RWPE2 (cell line): ENCODE measurements around the gene CDCA3.
"Not testable (repeated sequence)": the region's sequence is repeated elsewhere in the genome, so short reads cannot be mapped to it uniquely, and the experiment has no call there.

Experiments
- ATAC-seq: fragments of 200-7000 bp; cut with Tn5 transposase; 3 replicates; pipeline ENCODE4 v1.9.1; 2021; ENCODE audit warnings: low read depth
- DNase-seq: peaks from one replicate; pipeline ENCODE4 v3.0.0-alpha.2; 2020; ENCODE audit warnings: low spot score
- H3K27ac ChIP-seq: fragments of 450-650 bp; 2 replicates; pipeline ENCODE4 v1.5.1; 2017; ENCODE audit warnings: mild to moderate bottlenecking; ENCODE audit not compliant: poor library complexity, severe bottlenecking
- H3K27me3 ChIP-seq: fragments of 250-450 bp; sonication (Bioruptor Pico); 2 replicates; pipeline ENCODE4 v1.5.1; 2021; ENCODE audit warnings: mild to moderate bottlenecking, moderate library complexity; ENCODE audit not compliant: insufficient read depth, poor library complexity, severe bottlenecking
- H3K36me3 ChIP-seq: fragments of 250-450 bp; sonication (Bioruptor Pico); 2 replicates; pipeline ENCODE4 v1.5.1; 2020; ENCODE audit warnings: low read depth, mild to moderate bottlenecking, moderate library complexity
- H3K4me1 ChIP-seq: fragments of 250-450 bp; sonication (Bioruptor Pico); 2 replicates; pipeline ENCODE4 v1.5.1; 2021; ENCODE audit warnings: mild to moderate bottlenecking, moderate library complexity; ENCODE audit not compliant: insufficient read depth, poor library complexity, severe bottlenecking
- H3K4me3 ChIP-seq: fragments of 250-450 bp; sonication (Bioruptor Pico); 2 replicates; pipeline ENCODE4 v1.5.1; 2021; ENCODE audit warnings: mild to moderate bottlenecking, moderate library complexity; ENCODE audit not compliant: severe bottlenecking
- H3K9me3 ChIP-seq: fragments of 250-450 bp; sonication (Bioruptor Pico); 2 replicates; pipeline ENCODE4 v1.5.1; 2021; ENCODE audit warnings: mild to moderate bottlenecking, moderate library complexity; ENCODE audit not compliant: severe bottlenecking
- TF ChIP-seq, protein P1 (sequence below): fragments of 450-650 bp; IDR thresholded peaks from one replicate; pipeline ENCODE4 v1.5.1; 2017; ENCODE audit warnings: mild to moderate bottlenecking, moderate library complexity; ENCODE audit not compliant: poor library complexity, severe bottlenecking

The CDCA3 gene

DNA sequence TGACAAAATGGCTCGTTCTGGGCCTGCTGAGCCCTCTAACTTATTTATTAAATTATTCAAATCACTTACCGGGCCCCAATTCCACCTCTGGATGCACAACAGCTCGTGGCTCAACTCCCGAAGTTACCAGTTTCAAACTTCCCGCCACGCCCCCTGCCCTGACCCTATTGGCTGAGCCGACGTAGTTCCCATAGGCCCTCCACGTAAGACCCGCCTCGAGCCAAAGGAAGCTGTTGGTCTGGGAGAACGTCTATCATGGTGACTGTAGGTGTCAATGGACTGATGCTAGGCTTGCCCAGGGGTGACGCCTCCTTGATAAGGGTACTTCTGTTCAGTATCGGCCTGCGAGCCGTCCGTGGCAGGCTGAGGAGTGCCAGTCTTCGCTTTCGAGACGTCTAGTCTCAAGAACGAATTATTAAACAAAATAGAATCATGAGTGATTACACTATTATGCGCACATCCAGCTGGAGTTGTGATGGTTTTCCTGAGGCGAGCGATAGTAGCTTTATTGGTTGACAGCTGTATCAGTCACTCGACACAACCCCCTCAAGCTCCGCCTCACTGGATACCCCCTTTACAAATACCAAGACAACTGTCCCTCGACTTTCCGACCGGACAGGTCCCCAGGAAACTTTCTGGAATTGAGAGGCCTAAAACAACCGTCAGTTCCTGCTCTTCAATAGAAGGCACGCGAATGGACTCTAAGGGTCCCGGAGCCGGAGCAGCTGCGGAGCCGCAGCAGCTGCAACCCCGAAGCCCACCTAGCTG is at the start of gene CDCA3:
Gene CDCA3, minus strand, starts transcription at position 134 of the 768 bp plus-strand sequence. CDS start 334 bp downstream, outside the sequence.
- no peaks in the 10 kb centered on the region for H3K9me3 ChIP-seq
- TF ChIP-seq, protein P1, sequence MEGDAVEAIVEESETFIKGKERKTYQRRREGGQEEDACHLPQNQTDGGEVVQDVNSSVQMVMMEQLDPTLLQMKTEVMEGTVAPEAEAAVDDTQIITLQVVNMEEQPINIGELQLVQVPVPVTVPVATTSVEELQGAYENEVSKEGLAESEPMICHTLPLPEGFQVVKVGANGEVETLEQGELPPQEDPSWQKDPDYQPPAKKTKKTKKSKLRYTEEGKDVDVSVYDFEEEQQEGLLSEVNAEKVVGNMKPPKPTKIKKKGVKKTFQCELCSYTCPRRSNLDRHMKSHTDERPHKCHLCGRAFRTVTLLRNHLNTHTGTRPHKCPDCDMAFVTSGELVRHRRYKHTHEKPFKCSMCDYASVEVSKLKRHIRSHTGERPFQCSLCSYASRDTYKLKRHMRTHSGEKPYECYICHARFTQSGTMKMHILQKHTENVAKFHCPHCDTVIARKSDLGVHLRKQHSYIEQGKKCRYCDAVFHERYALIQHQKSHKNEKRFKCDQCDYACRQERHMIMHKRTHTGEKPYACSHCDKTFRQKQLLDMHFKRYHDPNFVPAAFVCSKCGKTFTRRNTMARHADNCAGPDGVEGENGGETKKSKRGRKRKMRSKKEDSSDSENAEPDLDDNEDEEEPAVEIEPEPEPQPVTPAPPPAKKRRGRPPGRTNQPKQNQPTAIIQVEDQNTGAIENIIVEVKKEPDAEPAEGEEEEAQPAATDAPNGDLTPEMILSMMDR = no peak
- ATAC-seq = peak; percentile 74
- peak; percentile 98 for DNase-seq
- H3K27me3 ChIP-seq = no peaks in the 10 kb centered on the region
- peak within 1 kb of the TSS; percentile 78 for H3K4me3 ChIP-seq
- H3K4me1 ChIP-seq = no peaks in the 10 kb centered on the region
- peak within 1 kb of the TSS; percentile 63 for H3K27ac ChIP-seq
- H3K36me3 ChIP-seq = peaks cover 38% of the 10 kb centered on the region

DNA sequence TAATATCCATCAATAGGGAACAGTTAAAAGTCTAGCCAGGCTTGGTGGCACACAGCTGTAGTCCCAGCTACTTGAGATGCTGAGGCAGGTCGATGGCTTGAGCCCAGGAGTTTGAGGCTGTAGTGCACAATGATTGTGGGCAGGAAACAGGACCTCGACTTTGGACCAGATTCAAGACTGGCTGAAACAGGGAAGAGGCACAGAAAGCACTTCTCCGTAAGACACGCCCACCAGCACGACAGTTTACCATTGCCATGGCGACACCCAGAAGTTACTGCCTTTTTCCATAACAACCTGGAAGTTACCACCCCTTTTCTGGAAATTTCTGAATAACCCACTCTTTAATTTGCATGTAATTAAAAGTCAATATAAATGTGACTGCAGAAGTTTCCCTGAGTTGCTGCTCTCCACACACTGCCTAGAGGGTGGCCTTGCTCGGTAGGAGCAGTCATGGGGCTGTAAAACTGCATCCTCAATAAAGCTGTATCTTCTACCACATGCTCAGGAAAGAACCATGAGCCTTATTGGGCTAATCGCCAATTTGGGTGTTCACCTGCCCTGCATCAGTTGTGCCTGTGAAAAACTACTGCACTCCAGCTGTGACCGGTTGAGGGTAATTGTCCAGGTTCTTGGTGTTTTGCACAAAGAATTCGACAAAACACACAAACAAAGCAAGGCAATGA is 48.9 kb upstream of the CDCA3 start:
- no peak overlapping the region for H3K4me3 ChIP-seq
- ATAC-seq (no peak), DNase-seq (no peak)
- H3K36me3 ChIP-seq = no peaks in the 10 kb centered on the region
- TF ChIP-seq, protein P1 = no peak
- no peaks in the 10 kb centered on the region for H3K9me3 ChIP-seq
- H3K4me1 ChIP-seq = peaks cover 4% of the 10 kb centered on the region
- H3K27ac ChIP-seq = no peak overlapping the region
- no peaks in the 10 kb centered on the region for H3K27me3 ChIP-seq

DNA sequence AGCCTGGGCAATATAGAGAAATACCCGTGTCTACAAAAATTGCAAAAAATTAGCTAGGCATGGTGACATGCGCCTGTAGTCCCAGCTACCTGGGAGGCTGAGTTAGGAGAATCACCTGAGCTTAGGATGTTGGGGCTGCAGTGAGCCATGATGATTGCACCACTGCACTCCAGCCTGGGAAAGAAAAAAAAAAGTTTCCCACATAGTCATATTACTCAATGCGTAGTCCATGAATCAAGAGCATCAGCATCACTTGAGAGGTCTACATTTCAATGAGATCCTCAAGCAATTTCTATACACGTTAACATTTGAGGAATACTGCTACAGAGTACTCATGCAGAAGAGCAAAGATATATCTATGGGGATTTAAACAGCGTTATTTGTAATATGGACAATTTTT is 48.3 kb upstream of the CDCA3 start:
- Histone ChIP-seq H3K4me3 (no peak overlapping the region), H3K36me3 (no peaks in the 10 kb centered on the region), H3K27me3 (no peaks in the 10 kb centered on the region), H3K27ac (no peak overlapping the region), H3K4me1 (peaks cover 4% of the 10 kb centered on the region), H3K9me3 (no peaks in the 10 kb centered on the region)
- no peak for DNase-seq
- ATAC-seq = no peak
- TF ChIP-seq, protein P1 = no peak

DNA sequence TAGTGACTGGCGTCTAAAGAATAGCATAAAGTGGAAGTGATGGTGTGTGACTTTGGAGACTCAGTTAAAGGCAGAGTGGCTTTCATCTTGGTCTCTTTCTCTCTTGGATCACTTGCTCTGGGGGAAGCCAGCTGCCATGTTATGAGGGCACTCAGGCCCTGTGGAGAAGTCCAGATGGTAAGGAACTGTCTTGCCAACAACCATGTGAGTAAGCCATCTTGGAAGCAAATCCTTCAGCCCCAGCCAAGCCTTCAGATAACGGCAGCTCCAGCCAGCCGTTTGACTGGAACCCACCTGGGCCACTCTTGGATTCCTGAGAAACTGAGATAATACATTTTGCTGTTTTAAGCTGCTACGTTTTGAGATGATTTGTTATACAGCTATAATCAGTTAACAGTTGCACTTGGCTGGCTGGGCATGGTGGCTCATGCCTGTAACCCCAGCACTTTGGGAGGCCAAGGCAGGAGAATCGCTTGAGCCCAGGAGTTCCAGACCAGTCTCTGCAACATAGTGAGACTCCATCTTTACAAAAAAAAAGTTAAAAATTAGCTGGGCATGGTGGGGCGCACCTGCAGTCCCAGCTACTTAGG is 45.9 kb upstream of the CDCA3 start:
- Histone ChIP-seq H3K27me3 (no peaks in the 10 kb centered on the region), H3K36me3 (no peaks in the 10 kb centered on the region), H3K4me3 (no peak overlapping the region), H3K4me1 (no peaks in the 10 kb centered on the region), H3K27ac (no peak overlapping the region), H3K9me3 (no peaks in the 10 kb centered on the region)
- no peak for DNase-seq
- ATAC-seq = no peak
- TF ChIP-seq, protein P1 = no peak

DNA sequence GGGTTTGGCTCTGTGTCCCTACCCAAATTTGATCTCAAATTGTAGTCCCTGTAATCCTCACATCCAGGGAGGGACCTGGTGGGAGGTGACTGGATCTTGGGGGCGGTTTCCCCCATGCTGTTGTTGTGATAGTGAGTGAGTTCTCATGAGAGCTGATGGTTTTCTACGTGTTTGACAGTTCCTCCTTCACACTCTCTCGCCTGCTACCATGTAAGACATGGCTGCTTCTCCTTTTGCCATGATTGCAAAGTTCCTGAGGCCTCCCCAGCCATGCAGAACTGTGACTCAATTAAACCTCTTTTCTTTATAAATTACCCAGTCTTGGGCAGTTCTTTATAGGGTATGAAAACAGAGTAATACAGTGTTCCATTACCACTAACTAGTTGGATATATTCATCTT is 43.2 kb upstream of the CDCA3 start:
- TF ChIP-seq, protein P1 = no peak
- no peaks in the 10 kb centered on the region for H3K36me3 ChIP-seq
- no peak overlapping the region for H3K27ac ChIP-seq
- peaks cover 3% of the 10 kb centered on the region for H3K4me1 ChIP-seq
- ATAC-seq (no peak), DNase-seq (no peak)
- no peak overlapping the region for H3K4me3 ChIP-seq
- no peaks in the 10 kb centered on the region for H3K9me3 ChIP-seq
- no peaks in the 10 kb centered on the region for H3K27me3 ChIP-seq

DNA sequence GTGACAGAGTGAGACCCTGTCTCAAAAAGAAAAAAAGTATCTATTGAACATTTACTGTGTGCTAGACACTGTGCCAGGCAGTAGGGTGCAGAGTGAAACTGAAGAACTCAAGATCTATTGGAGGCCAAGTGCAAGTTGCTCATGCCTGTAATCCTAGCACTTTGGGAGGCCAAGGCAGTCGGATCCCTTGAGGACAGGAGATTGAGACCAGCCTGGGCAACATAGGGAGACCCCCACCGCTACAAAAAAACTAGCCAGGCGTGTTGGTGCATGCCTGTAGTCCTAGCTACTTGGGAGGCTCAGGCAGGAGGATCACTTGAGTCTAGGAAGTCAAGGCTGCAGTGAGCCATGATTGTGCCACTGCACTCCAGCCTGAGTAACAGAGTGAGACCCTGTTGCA is 41.6 kb upstream of the CDCA3 start:
- not testable (repeated sequence) for H3K36me3 ChIP-seq, H3K9me3 ChIP-seq

More for the DNA sequence above, 41.6 kb upstream of the CDCA3 start:
- ATAC-seq, H3K27me3 ChIP-seq, H3K4me1 ChIP-seq, H3K27ac ChIP-seq, H3K4me3 ChIP-seq, DNase-seq: not testable (repeated sequence)
